HFF-Myc (cell line): ENCODE data around the gene MRGPRG.

Experiments used
- DNase-seq: peaks from one replicate; pipeline ENCODE4 v3.0.0-alpha.2; 2011; ENCODE audit warnings: low read depth; ENCODE audit errors: extremely low read depth
- H3K4me3 ChIP-seq: replicated peaks from 2 replicates; pipeline ENCODE4 v1.5.1; 2011; ENCODE audit warnings: low read depth, mild to moderate bottlenecking, control low read depth, low read length
- TF ChIP-seq, protein P1 (sequence below): IDR thresholded peaks from 2 replicates; pipeline ENCODE4 v1.5.1; 2012; ENCODE audit warnings: mild to moderate bottlenecking, low read depth, low read length, control low read depth; ENCODE audit errors: missing control alignments

Gene MRGPRG

DNA sequence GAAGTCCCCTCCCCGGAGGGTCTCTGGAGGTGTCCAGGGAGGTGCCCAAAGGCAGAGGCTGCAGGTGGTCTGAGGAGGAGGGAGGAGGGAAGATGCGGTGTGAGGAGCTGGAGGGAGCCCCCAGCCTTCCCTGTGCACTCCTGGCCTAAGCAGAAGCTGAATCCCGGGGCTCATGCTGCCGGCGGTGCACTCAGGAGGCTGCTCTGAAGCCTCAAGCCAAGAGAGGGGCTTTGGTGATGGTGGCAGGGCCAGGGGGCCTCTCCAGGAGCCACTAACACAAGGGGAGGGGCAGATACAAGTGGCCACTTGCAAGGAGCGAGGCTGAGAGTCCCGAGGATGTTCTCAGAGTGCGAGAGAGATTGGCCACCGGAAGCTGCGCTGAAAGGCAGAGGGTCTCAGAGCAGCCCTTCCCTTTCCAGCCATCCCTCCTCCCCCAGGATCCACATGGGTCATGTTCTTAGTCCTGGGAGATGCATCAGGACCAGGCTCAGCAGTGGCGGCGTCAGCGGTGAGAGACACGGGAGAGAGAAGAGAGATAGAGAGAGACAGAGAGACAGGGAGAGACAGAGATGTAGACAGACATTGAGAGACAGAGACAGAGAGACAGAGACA, 774 bp upstream of the MRGPRG start:
- TF ChIP-seq, protein P1, sequence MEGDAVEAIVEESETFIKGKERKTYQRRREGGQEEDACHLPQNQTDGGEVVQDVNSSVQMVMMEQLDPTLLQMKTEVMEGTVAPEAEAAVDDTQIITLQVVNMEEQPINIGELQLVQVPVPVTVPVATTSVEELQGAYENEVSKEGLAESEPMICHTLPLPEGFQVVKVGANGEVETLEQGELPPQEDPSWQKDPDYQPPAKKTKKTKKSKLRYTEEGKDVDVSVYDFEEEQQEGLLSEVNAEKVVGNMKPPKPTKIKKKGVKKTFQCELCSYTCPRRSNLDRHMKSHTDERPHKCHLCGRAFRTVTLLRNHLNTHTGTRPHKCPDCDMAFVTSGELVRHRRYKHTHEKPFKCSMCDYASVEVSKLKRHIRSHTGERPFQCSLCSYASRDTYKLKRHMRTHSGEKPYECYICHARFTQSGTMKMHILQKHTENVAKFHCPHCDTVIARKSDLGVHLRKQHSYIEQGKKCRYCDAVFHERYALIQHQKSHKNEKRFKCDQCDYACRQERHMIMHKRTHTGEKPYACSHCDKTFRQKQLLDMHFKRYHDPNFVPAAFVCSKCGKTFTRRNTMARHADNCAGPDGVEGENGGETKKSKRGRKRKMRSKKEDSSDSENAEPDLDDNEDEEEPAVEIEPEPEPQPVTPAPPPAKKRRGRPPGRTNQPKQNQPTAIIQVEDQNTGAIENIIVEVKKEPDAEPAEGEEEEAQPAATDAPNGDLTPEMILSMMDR, result no peak
- no peak for DNase-seq
- no peak overlapping the region for H3K4me3 ChIP-seq

DNA sequence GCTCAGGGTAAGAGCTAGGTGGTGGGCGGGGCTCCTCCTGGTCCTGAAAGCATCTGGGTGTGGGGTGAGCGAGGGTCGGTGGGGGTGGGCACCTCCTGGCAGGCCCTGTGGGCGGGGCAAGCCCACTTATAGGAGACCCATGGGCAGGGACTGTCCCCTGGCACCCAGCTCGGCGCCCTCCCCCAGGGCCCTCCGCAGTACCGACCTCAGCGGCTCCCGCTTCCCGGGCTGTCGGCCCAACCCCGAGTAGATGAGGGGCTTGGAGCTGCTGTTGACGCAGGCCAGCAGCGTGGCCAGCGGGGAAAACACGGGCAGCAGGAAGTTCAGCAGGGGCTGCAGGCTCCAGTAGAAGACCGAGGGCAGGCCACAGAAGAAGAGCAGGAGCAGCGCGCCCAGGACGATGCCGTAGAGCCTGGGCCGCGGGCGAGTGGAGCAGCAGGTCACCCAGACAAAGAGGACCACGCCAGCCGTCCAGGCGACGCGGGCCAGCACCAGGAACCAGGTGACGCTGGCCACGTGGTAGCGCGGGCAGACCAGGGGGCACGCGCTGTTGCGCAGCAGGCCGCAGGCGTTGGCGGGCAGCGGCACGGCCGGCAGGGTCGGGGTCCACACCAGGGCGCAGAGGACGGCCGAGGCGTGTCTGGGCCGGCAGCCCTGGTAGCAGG, 663 bp downstream of the MRGPRG start:
- TF ChIP-seq, protein P1, result no peak
- DNase-seq, result no peak

DNA sequence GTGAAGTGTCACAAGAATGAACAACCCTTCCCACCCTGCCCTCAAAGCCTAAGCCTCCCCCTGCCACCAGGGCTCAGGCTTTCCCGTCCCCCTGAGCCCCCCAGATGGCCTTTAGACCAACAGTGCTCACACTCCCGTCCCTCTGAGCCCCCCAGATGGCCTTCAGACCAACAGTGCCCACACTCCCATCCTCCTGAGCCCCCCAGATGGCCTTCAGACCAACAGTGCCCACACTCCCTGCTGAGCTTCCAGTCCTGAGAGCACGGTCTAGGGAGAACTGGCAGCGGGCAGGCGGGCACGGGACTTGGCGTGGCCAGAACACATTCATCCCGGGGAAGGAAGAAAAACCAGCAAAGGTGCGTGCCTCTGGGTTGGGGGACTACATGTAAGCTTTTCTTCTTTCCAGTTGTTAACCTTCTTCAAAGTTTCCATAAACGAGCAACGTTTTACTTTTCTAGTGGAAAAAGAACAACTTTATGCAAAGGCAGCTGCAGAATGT, 2.5 kb downstream of the MRGPRG start:
- DNase-seq, result no peak
- no peak overlapping the region for H3K4me3 ChIP-seq
- TF ChIP-seq, protein P1, result no peak

More for the DNA sequence above, 663 bp downstream of the MRGPRG start:
- no peak overlapping the region for H3K4me3 ChIP-seq

DNA sequence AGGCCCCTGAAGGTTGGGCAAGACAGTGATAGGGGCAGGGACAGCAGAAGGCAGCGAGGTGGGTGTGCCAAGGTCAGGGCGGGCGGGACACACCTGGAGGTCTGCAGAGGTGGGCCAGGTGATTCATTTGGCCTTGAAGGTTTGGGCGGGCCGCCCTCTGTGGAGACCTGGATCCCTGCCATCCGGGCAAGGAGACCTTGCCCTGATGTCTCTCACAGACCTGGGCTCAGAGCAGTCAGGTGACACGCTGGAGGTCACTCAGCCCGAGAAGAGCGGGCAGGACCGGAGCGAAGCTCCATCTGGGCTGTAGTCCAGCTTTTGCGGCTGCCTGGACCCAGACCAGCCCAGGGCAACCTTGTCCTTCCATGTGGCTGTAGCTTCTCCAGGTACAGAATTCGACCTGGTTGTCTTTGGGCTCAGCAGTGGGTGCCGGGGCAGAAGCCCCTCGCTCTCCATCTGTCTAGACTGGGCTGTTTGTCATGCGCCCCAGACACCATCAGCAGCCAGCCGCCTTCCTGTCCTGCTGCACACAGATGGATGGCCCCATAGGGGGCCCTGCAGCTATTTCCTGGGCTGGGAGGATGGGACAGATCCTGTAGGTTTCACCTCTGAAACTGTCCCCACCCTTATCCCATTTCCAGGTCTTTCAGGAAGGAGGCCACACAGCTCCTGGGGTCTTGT, 3.1 kb downstream of the MRGPRG start:
- no peak for DNase-seq
- TF ChIP-seq, protein P1, result no peak
- H3K4me3 ChIP-seq, result no peak overlapping the region

DNA sequence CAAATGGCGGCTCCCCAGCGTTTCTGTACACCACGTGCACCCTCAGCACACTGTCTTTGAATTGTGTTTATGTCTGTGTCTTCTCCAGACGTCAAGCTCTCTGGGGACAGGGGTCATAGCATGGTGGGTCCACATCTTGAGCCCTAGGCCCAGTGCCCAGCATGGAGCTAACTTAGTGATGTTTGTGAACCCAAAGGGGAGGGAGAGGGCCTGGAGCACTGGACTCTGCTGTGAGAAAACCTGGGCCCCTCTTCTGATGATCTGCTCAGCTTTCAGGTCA, 4.3 kb downstream of the MRGPRG start:
- H3K4me3 ChIP-seq, result no peak overlapping the region
- DNase-seq, result no peak
- TF ChIP-seq, protein P1, result no peak

DNA sequence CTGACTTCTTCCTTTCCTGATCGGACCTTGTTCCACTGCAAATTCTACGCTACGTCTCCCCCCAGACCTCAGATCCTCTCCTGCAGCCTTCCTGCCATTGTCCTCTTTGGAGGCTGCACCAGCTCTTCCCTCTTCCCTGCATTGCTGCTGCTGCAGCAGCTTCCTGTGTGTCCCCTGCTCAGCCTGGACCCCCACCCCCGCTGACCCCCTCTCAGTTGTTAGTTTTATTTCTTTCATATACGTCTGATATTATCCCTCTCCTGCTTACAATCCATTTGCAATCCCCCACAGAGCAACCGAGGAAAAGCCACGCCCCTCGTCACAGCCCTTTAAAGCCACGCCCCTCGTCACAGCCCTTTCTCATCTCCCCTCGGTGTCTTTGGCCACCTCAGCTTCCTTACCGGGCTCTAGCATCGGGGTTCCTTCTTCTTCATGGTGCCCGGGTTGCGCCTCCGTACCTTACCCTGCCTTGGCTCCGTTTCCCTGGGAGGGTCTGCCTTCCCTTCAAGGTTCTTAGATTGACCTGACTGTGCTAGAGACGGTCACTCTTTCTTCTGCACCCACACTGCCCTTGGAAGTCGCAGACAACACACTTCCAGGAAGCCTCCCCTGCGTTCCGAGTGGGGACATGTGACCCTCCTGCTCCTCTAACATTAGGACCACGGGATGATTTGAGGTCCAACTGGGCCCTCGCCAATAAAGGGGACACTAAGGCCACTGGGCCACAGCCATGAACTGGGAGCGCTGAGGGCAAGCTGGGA, 4.8 kb downstream of the MRGPRG start:
- TF ChIP-seq, protein P1, result no peak
- H3K4me3 ChIP-seq, result no peak overlapping the region
- DNase-seq, result no peak
